HG03432 (cell line): ENCODE measurements around the gene ALLC.

Source experiments
- ATAC-seq: cut with Tn5 transposase; IDR thresholded peaks from one replicate; pipeline ENCODE4 v1.9.1; 2021; ENCODE audit warnings: mild to moderate bottlenecking, moderate library complexity; ENCODE audit not compliant: unreplicated experiment

ALLC gene

DNA sequence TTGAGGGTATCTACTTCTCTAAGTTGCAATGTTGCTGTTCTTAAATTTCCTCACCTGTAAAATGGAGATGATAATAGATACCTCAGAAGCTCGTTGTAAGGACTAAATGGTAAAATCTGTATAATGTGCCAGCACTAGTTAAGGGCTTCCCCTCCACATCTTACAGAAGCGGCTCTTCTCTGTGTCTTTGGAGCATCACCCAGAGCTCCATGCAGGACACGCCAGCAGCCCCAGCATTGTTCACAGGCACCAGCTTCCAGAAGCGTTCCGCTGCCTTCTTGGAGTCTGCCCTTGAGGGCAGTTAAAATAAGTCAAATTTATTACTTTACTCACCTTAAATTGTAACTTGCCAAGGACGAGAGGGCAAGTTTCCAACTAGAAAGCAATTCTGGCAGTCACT lies 51.2 kb downstream of the ALLC start:
- ATAC-seq = no peak

DNA sequence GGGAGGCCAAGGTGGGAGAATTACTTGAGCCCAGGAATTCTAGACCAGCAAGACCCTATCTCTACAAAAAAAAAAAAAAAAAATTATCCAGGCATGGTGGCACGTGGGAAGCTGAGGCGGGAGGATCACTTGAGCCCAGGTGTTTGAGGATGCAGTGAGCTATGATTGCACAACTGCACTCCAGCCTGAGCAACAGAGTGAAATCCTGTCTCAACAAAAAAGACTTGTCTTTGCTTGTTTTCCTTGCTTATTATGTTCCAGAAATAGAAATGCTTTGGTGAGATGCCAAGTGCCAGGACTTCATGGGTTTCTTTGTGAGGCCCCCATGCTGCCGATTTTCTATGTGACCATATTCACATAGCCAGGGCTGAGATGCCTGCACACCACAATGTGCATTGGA lies 54.4 kb downstream of the ALLC start:
- ATAC-seq = no peak

DNA sequence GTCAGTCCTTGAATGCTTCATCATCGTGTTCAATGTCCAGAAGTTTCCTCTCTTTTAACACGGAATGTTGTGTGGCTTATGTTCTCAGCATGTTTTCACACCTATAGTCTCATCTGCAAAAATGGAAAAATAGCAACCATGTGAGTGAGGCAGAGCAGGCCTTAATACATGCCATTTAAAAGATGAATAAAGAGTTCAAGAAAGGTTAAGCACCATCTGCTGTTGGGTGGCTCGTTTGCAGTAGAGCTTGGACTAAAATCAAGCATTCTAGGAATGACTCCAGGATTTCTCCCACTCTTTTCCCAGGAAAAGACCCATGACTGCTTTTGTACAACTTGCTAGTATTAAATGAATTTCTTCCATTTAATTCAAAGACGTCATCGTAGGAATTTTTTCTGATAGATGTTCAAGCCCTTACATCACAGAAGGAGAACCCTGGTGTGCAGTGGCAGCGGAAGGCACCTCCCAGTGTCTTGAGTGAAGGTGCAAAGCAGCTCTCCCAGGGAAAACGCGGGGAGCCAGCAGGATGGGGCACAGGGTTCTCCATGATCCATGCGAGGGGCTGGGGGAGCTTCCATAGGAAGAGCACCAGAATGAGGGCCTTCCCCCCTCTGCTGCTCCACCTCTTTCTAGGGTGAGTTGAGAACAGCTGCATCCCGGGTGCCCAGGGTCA lies 55.0 kb downstream of the ALLC start:
- no peak for ATAC-seq

DNA sequence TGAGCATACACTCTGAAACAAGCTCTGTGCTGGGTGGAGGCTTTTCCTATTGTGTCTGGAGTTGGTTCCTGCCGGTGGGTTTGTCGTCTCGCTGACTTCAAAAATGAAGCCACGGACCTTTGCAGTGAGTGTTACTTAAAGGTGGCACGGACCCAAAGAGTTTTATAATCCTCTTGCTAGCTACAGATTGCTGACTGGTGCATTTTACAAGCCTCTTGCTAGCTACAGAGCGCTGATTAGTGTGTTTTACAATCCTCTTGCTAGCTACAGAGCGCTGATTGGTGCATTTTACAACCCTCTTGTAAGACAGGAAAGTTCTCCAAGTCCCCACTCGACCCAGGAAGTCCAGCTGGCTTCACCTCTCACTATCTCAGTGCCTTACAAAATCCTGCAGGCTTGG lies 60.7 kb downstream of the ALLC start:
- no peak for ATAC-seq

DNA sequence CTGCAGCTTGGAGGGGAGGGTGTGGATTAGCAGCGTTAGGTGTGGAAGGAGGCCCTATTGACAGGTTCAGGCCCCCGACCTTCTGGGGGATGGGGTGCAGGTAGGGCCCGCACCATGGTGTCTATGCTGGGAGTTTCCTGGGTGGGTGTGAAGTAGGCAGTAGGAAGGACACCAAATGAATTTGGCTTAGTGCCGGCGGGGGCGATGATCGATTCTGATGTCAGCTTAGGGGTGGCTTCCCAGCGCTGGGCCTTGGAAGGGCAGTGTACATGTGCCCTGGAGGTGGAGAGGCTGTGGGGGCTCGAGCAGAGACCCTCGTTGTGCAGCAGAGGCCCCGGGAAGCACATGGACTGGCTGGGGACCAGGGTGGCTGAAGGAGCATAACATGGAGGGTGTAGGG lies 67.0 kb downstream of the ALLC start:
- no peak for ATAC-seq

DNA sequence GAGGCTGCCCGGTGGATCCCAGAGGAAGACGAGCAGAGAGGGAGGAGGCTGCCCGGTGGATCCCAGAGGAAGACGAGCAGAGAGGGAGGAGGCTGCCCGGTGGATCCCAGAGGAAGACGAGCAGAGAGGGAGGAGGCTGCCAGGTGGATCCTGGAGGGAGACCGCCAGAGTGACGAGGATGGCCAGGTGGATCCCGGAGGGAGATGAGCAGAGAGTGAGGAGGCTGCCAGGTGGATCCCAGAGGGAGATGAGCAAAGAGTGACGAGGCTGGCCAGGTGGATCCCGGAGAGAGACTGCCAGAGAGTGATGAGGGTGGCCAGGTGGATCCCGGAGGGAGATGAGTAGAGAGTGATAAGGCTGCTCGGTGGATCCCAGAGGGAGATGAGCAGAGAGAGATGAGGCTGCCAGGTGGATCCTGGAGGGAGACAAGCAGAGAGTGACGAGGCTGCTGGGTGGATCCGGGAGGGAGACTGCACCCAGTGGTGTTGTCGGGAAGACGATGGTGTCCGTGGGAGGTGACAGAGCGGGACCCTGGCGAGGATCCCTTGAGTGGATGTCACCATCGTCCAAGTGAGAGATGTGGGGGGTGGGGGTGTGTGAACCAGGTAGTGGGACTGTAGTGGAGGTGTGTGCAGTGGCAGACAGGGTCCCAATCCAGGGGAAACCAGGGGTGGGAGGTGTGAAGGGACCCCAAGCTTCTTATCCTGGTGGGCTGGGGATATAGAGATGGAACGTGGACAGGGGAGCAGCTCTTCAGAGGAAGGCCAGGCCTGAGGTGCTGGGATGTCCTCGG lies 67.7 kb downstream of the ALLC start:
- ATAC-seq = no peak

DNA sequence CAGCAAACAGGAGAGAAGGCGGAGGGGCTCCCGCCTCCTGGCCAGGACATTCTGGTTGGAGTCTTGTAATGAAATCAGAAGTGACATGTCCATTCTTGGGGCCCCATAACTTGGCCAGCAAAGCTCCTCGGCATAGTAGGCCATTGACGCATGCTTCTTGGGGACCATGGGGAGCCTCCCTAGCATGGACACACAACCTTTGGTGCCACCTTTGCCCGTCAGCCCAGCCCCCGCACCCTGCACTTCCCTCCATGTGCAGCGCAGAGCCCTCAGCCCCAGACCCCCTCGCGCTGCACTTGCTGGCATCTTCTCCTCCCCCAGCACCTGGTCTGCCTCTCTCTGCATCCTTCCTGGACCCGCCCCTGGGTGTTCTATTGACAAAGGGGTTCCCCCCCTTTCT lies 68.5 kb downstream of the ALLC start:
- no peak for ATAC-seq

DNA sequence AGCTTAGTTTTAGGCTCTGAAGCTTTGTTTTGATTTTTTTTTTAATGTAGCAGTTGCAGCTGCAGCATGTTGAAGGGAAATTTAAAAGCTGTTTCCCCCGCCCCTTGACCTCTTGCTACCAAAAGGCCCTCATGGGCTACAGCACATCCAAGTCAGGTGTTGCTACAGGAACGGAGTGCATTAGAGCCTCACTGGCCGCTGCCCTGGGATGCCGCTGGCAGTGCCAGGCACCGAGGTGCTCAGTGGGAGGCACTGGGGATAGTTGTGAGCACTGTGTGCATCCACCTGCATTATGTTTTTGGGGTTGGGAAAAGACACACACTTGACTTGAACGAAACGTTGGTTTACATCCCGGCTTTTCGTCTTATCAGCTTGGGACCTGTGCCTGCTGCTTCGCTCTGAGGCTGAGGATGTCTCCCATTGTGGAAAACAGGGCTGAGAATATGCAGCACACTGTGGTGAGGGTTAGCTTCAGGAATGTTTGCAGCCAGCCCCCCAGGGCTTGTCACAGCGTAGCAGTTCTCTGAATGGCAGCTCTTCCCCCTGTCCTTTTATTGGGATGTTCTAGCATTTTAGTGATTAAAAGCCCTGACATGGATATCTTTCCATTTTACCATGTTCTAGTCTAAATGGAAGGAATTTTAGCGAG lies 69.5 kb downstream of the ALLC start:
- no peak for ATAC-seq

DNA sequence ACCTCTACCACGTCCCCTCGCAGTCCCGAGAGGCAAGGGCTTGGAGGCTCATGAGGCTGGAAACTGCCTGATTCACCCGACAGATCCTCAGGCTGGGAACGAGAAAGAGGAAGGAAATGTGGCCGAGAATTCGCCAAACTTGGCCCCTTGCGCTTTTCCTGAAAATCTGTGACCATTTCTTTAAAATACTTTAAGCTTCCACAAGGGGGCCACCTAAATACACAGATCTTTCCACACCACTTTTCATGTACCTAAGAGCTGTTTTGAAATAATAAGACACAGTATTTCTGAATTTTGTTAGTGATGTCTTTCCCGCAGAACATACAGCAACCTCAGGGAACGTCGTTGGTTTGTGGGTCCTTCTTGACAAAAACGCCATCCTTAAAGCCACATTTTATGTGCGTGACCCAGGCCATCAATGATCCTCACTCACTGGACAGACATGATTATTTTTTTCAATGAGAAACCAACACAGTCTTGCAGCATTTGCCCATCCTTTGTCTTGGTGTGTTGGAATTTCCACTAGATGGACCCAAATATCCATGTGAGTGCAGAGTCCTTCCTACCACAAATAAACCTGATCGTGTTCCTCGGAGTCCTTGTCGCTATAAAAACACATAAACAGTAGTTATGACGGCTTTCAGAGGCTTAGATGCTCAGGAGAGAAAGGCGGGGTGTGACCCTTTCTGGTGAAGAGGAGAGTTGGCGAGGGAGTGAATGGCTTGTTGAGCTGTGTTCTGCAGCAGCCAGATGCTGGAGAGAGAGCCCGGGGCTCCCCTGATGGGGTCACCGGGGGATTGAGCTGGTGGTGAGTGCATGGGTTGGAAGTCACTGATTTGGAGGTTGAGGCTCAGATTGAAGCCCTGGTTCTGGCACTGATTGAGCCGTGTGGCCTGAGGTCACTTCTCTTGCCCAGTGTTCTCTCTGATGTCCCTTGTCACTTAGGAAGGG lies 70.4 kb downstream of the ALLC start:
- ATAC-seq = no peak

DNA sequence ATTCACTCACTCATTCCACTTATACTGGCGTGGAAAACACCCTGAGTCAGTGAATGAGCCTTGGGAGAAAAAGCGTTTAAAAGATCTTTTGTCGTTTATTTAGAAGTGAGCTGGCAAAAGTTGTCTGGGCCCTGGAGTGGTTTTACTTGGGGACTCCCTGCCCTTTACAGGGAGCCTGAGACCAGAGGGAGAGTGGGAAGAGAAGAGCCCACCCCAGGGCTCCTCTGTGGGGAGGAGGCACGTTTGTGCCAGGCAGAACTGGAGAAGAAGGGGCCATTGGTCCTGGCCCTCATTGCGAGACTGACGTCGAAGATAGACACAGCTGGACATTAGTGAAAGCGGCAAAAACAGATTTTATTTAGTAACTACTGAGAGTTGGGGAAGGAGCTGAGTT lies 71.1 kb downstream of the ALLC start:
- ATAC-seq = no peak

DNA sequence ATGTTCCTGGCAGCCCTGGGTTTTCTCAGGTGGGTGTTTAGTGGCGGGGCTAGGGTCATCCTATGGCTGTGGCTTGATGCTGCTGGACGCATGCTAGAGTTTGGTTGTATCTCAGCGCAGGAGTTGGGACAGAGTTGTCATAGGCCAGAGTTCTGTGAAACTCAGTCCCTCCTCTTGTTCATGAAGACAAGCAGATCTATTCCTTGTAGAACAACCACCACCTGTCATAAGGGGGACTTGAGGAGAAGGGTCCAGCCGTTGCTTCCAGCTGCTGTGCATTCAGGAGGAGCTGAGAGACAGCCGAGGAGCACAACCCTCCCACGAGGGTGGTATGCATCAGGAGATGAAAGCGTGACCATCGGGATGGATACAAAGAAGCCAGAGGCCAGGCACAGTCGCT lies 71.8 kb downstream of the ALLC start:
- no peak for ATAC-seq

DNA sequence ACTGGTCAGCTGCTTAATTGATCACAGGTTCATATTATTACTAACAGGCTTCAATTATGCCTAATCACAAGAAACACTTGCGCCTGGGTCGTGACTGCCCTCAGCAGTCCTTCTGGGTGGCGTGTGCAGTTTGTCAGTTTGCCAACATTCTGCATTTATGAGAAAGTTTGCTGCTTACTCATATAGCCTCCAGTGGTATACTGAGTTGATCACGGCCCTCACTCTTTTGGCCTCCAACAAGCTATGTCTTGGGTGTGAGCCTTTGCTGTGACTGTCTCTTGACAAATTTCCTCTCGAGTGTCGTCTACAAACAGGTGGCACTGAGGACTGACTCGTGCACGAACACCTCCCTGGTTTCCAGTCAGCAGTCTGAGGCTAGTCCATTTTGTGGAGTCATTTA lies 72.6 kb downstream of the ALLC start:
- ATAC-seq = no peak

DNA sequence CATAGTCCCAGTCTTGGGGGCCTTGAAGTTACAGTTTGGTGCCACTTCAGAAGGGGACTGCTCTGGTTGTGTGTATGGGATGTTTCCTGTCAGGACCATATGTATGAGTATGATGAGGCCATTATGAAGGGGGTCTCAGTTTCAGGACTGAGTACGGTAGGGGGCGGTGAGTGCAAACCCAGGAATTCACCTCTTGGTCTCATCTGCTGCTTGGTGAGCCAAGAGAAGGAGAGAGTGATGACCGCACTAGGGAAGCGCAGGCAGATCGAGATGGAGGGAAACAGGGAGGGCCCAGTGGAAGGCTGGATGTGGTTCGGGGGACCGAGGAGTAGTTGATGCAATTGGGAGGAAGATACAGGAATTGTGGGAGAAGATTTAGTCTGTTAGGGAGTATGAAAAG lies 73.8 kb downstream of the ALLC start:
- ATAC-seq = no peak

DNA sequence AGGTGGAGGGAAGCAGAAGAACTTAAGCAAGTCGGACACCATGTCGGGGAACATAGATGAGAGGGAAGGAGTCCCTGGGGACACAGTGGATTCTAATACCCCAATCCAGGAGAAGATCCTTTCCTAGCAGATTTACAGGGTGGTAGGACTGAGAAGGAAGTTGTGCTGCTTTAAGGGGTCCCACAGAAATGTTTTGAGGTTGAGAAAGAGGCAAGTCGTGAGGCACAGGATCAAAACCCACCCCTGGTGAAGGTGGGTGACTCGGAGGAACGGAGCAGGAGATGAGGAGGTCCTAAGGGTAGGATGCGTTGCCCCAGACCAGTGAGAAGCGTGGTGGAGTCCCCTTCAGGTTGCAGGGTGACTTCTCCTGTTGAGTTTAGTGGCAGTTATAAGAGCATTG lies 78.1 kb downstream of the ALLC start:
- no peak for ATAC-seq

DNA sequence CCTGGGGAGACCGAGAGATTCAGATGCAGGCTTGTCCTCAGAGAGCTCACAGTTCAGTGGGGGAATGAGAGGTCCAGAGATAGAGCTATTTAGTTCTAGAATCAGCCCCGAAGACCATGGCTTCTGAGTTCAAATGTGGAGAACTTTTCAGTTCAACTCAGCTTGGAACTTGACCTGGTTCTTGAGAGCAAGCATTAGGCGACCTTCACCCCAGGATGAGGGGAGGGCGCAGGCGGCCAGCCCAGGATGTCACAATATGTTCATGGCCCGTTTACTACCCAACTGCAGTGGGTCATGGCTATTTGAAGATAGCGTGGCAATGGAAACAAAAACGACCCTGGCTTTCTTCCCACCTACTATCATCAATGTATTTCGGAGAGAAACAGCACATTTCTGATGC lies 79.1 kb downstream of the ALLC start:
- ATAC-seq = no peak

DNA sequence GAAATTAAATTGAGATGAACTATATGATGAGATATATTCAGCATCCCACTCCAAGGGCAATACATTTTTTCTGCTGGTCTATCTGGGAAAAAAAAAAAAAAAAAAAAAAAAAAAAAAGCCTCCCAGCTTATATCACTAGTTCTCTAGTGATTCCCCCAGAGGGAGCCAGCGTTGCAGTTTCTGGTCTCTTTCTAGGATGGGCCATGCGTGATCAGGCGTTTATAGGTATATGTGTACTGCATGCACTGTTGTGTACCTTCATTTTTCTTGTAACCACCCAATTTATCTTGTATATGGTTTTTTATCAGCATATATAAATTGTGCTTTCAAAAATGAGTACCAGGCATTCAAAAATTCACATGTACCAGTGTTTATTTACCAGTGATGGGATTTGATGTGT lies 80.5 kb downstream of the ALLC start:
- no peak for ATAC-seq

DNA sequence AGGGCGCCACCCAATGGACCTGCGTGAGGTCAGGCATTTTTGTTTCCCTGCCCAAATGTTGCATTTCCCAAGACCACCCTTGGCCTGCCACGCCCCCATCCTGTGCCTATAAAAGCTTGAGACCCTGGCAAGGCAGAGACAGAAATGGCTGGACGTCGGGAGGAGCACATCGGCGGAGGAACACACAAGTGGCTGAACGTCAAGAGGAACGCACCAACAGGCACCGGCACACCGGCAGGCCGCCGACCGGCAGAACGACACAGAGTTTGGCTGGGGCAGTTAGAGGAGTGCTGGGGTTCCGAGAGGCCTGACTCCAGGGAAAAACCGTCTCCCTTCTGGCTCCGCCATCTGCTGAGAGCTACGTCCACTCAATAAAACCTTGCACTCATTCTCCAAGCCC lies 81.3 kb downstream of the ALLC start:
- no peak for ATAC-seq

DNA sequence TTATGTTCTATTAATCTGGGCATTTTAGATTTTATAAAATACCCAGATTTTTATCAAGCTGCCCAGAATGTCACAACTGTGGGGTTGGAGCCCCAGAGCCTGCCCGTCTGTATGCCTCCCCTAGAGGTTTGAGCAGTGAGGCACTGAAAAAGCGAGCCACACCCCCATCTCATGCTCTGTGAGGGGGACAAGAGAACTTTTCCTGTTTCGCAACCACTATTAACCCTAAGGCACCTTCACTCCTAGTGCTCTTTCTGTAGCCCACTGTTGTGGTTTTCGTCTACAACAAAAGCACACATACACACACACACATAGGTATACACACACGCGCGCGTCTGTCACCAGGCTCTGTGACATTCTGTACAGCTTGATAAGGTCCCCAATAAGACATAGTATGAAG lies 83.4 kb downstream of the ALLC start:
- ATAC-seq = no peak

DNA sequence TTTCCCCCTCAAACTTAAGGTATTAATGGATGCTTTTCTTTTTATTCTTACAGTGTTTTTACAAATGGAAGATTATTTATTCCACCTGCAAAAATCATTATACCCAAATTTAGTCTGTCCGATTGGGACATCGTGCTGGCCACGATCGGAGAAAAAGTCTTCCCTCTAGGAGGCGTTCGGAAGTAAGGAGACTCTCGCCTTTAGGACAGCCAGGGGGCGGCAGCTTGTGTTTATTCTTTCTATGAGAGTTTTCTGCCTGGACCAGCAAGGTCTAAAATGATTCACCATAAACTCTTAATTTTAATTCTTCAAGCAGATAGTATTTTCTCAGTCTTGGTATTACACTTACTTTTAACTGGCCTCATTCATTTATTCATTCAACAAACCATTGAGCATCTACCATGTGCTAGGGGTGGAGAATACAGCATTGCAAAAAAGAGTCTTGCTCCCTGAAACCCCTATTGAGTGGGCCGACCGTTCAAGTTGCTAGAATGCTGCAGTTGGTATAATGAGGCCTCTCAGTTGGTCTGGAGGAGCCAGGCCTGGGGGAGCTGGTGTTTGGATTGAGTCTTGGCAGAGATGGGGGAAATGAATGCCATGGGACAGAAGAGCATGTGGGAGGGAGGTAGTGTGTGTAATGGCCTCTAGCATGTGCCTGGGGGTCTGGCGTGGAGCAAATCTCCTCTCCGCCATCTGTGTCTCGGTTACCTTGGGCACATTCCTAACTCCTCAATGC lies 84.0 kb downstream of the ALLC start:
- no peak for ATAC-seq

DNA sequence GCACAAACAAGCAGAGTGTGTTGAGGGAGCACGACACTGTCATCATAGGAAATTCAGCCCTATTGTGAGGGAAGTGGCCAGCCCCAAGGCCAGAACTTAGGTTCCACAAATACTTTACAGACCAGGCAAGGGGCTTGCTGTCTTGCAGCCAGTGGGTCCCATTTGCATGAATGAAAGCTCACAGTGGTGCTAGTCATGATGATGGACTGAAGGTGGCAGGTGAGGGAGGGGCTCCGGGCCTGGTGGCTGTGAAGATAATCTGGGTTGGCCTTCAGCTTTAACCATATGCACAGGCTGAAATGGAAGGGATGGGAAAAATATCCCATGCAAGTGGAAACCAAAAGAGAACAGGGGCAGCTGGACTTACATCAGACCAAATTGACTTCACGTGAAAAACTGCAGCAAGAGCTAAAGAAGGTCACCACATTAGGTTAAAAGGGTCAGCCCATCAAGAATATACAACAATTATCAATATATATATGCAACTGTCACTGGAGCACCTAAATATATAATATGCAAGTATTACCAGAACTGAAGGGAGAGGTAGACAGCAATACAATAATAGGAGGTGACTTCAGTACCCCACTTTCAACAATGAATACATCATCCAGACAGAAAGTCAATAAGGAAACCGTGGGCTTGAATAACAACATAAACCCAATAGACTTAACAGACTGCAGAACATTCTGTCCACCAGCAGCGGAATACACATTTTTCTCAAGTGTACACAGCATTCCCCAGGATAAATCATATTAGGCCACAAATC lies 84.9 kb downstream of the ALLC start:
- ATAC-seq = no peak
